HepG2 (cell line): ENCODE data around the gene BCAS2. TPM values are rescaled to one million over a fixed set of nuclear protein-coding genes. Genes with fewer than 3 reads are reported as not detected.

Experiments
- ATAC-seq: fragments of 200-7000 bp; cut with Tn5 transposase; 3 replicates; pipeline ENCODE4 v1.9.1; 2020; ENCODE audit warnings: mild to moderate bottlenecking, moderate library complexity
- BruUV-seq: library from RNA; stranded (reverse); fragments of 400-500 nt; replicated peaks from 2 replicates; lab custom pipeline; 2021; lab: Mats Ljungman, UMichigan
- CTCF ChIA-PET: fragments of 300-600 bp; formaldehyde crosslinking; extraction: SDS; loops from one replicate; lab custom pipeline; 2021; ENCODE audit warnings: low total read pairs, inconsistent platforms, low intra/inter-chr PET ratio; lab: Yijun Ruan, JAX
- POLR2A ChIA-PET: fragments of 350-600 bp; sonication (Branson Sonifier 250); formaldehyde crosslinking; loops from one replicate; lab custom pipeline; 2020; ENCODE audit warnings: antibody characterized with exemption, inconsistent platforms; lab: Yijun Ruan, JAX
- DNase-seq: peaks from one replicate; pipeline ENCODE4 v3.0.0-alpha.2; 2015; ENCODE audit warnings: low spot score
- FAIRE-seq: peaks from 3 replicates; lab custom pipeline; 2011; peaks lifted over from hg19 to GRCh38; lab: Jason Lieb, UNC
- H2AFZ ChIP-seq: one replicate; pipeline ENCODE4 v1.6.1; 2011; ENCODE audit warnings: low read length, inconsistent platforms
- H3K27ac ChIP-seq: fragments of 300-600 bp; 3 replicates; pipeline ENCODE4 v1.8.0; 2011; ENCODE audit warnings: mixed run types, mild to moderate bottlenecking, mixed read lengths, low read length, inconsistent platforms; ENCODE audit not compliant: insufficient read depth; ENCODE audit errors: extremely low read length
- H3K27me3 ChIP-seq, 2 experiments: fragments of 200-600 bp in 1 of 2; 2 replicates in 1 of 2; 3 replicates in 1 of 2; pipeline versions ENCODE4 v1.6.0 to v1.8.0; 2011; ENCODE audit warnings: low read length in 2 of 2, mild to moderate bottlenecking in 2 of 2, moderate library complexity in 2 of 2, inconsistent platforms in 1 of 2; ENCODE audit not compliant: insufficient read depth in 2 of 2, control insufficient read depth in 1 of 2
- H3K36me3 ChIP-seq, 2 experiments: fragments of 200-600 bp in 1 of 2; replicated peaks in 1 of 2; 2 replicates in 1 of 2; 3 replicates in 1 of 2; pipeline versions ENCODE4 v1.5.1 to v1.8.0; 2011; ENCODE audit warnings: low read length in 2 of 2, inconsistent platforms in 1 of 2; ENCODE audit not compliant: insufficient read depth in 2 of 2, control insufficient read depth in 1 of 2
- H3K4me1 ChIP-seq: 2 replicates; pipeline ENCODE4 v1.5.1; 2012; ENCODE audit warnings: low read length, inconsistent platforms; ENCODE audit not compliant: insufficient read depth
- H3K4me2 ChIP-seq: 2 replicates; pipeline ENCODE4 v1.6.0; 2011; ENCODE audit warnings: low read depth, low read length, inconsistent platforms
- H3K4me3 ChIP-seq, 3 experiments: fragments of 200-600 bp in 1 of 3; sonication (generic), shearing (Covaris generic) in 1 of 3; replicated peaks in 1 of 3; 2 replicates each; pipeline ENCODE4 v1.5.1; 2011 to 2016; ENCODE audit warnings: low read length in 3 of 3, inconsistent platforms in 2 of 3, low read depth in 2 of 3, mild to moderate bottlenecking in 2 of 3, control low read depth in 1 of 3, mixed read lengths in 1 of 3; ENCODE audit not compliant: insufficient read depth in 1 of 3
- H3K79me2 ChIP-seq: one replicate; pipeline ENCODE4 v1.6.1; 2011; ENCODE audit warnings: low read length, inconsistent platforms; ENCODE audit not compliant: insufficient read depth
- H3K9ac ChIP-seq: 2 replicates; pipeline ENCODE4 v1.6.0; 2011; ENCODE audit warnings: mild to moderate bottlenecking, low read depth, low read length, inconsistent platforms; ENCODE audit not compliant: insufficient read depth
- H3K9me3 ChIP-seq: 2 replicates; pipeline ENCODE4 v1.5.1; 2012; ENCODE audit warnings: mild to moderate bottlenecking, low read length
- H4K20me1 ChIP-seq: 2 replicates; pipeline ENCODE4 v1.6.0; 2011; ENCODE audit warnings: inconsistent platforms, mild to moderate bottlenecking, low read length, moderate library complexity; ENCODE audit not compliant: insufficient read depth
- BCL3 ChIP-seq: sonication (generic); formaldehyde crosslinking; IDR thresholded peaks from 2 replicates; pipeline ENCODE4 v1.5.1; 2020; ENCODE audit warnings: mild to moderate bottlenecking, missing genetic modification reagents, moderate library complexity
- DNMT1 ChIP-seq: sonication (generic); formaldehyde crosslinking; IDR thresholded peaks from 2 replicates; pipeline ENCODE4 v1.5.1; 2020; ENCODE audit warnings: mild to moderate bottlenecking, missing genetic modification reagents
- HNF4A ChIP-seq: sonication (generic); formaldehyde crosslinking; IDR thresholded peaks from 2 replicates; pipeline ENCODE4 v1.4.0; 2020; ENCODE audit warnings: missing genetic modification reagents
- KLF15 ChIP-seq: sonication (generic); formaldehyde crosslinking; IDR thresholded peaks from 2 replicates; pipeline ENCODE4 v1.8.1; 2023; ENCODE audit warnings: borderline replicate concordance, mild to moderate bottlenecking, inconsistent platforms, missing genetic modification reagents, mixed read lengths
- KLF6 ChIP-seq: IDR thresholded peaks from 2 replicates; pipeline ENCODE4 v1.8.0; 2016; ENCODE audit warnings: missing biosample characterization, missing genetic modification reagents
- NR2F1 ChIP-seq, 2 experiments: fragments of 450-650 bp in 1 of 2; formaldehyde crosslinking in 1 of 2; IDR thresholded peaks; 2 replicates each; pipeline versions ENCODE4 v1.5.0 to v1.6.1; 2016 to 2020; ENCODE audit warnings: mild to moderate bottlenecking in 1 of 2, missing compliant biosample characterization in 1 of 2, missing genetic modification reagents in 1 of 2, moderate library complexity in 1 of 2
- PBX2 ChIP-seq: IDR thresholded peaks from 2 replicates; pipeline ENCODE4 v1.6.1; 2016; ENCODE audit warnings: control low read depth
- RELA ChIP-seq: sonication (generic); formaldehyde crosslinking; IDR thresholded peaks from 2 replicates; pipeline ENCODE4 v1.4.0; 2020; ENCODE audit warnings: missing genetic modification reagents
- TBL1XR1 ChIP-seq: fragments of 150-350 bp; IDR thresholded peaks from 2 replicates; pipeline ENCODE4 v1.6.1; 2014; ENCODE audit warnings: borderline replicate concordance, low read length; ENCODE audit not compliant: partially characterized antibody
- TFAP4 ChIP-seq: sonication (generic); IDR thresholded peaks from 2 replicates; pipeline ENCODE4 v1.6.1; 2016; ENCODE audit warnings: low read depth, borderline replicate concordance
- THAP11 ChIP-seq: IDR thresholded peaks from 2 replicates; pipeline ENCODE4 v1.6.1; 2016; ENCODE audit warnings: missing biosample characterization, missing genetic modification reagents
- USF2 ChIP-seq, 2 experiments: sonication (generic) in 1 of 2; formaldehyde crosslinking in 1 of 2; IDR thresholded peaks; 2 replicates each; pipeline versions ENCODE4 v1.5.1 to v1.6.1; 2011 to 2020; ENCODE audit warnings: borderline replicate concordance in 1 of 2, low read depth in 1 of 2, low read length in 1 of 2, mild to moderate bottlenecking in 1 of 2, missing genetic modification reagents in 1 of 2, moderate library complexity in 1 of 2
- ZBTB3 ChIP-seq: sonication (generic); formaldehyde crosslinking; IDR thresholded peaks from 2 replicates; pipeline ENCODE4 v1.4.0; 2020; ENCODE audit warnings: low read depth, mild to moderate bottlenecking, moderate library complexity, missing genetic modification reagents, borderline replicate concordance
- ZFP41 ChIP-seq: sonication (generic); formaldehyde crosslinking; IDR thresholded peaks from 2 replicates; pipeline ENCODE4 v1.4.0; 2020; ENCODE audit warnings: mild to moderate bottlenecking, missing genetic modification reagents, borderline replicate concordance
- ZNF503 ChIP-seq: sonication (generic); formaldehyde crosslinking; IDR thresholded peaks from 2 replicates; pipeline ENCODE4 v1.4.0; 2020; ENCODE audit warnings: missing genetic modification reagents
- ZNF790 ChIP-seq: sonication (generic); formaldehyde crosslinking; IDR thresholded peaks from 2 replicates; pipeline ENCODE4 v1.8.0; 2022; ENCODE audit warnings: missing genetic modification reagents, mild to moderate bottlenecking, borderline replicate concordance
- ZNF878 ChIP-seq: sonication (generic); formaldehyde crosslinking; IDR thresholded peaks from 2 replicates; pipeline ENCODE4 v1.8.1; 2023; ENCODE audit warnings: mild to moderate bottlenecking, missing genetic modification reagents, moderate library complexity
- ZNF879 ChIP-seq: sonication (generic); formaldehyde crosslinking; IDR thresholded peaks from 2 replicates; pipeline ENCODE4 v1.8.1; 2023; ENCODE audit warnings: missing genetic modification reagents
- in situ Hi-C: cut with HindIII; loops from 2 replicates; pipeline ENCODE4 v1.10.0; 2017; ENCODE audit warnings: low pct_unique_long_range_greater_than_20kb; ENCODE audit not compliant: extremely low pct_ligation_motif_present
- intact Hi-C: fragments of 100-400 bp; cut with micrococcal nuclease; formaldehyde crosslinking; loops from one replicate; pipeline ENCODE4 v1.10.0; 2022; ENCODE audit not compliant: unreplicated experiment
- polyA plus RNA-seq, 8 experiments: library from polyadenylated mRNA; depleted of rRNA in 3 of 8; stranded (reverse) in 7 of 8; unstranded in 1 of 8; fragments of >200 nt; fragmentation: Illumina TruSeq in 4 of 8; extraction: Trizol in 4 of 8; gene quantifications; 2 replicates each; pipeline versions ENCODE4 v1.2.1 to v1.2.3, GENCODE V29; 2011 to 2016; ENCODE audit warnings: low read depth in 4 of 8, missing spikeins in 1 of 8, mixed read lengths in 1 of 8; ENCODE audit not compliant: insufficient read depth in 1 of 8
- total RNA-seq, 5 experiments: library from RNA; depleted of rRNA; stranded (reverse); fragments of >200 nt; fragmentation: Illumina TruSeq; extraction: Trizol; gene quantifications; 2 replicates each; pipeline ENCODE4 v1.2.3, GENCODE V29; 2016; ENCODE audit warnings: low read depth in 1 of 5

The BCAS2 gene
- total and polyA plus RNA-seq, 2 of the 13 experiments (the other 11 are each of a cell fraction or from before 2014, with no cell fraction given) = 18.0 to 47.4 TPM

GRCh38 chr1:114524944-114525343 lies 56.5 kb downstream of the BCAS2 start:
- POLR2A ChIA-PET = no interaction called here
- TF ChIP-seq ZNF503 (CRISPR knock-in tag) (no peak), HNF4A (CRISPR knock-in tag) (no peak), ZBTB3 (CRISPR knock-in tag) (no peak), ZFP41 (CRISPR knock-in tag) (no peak), TBL1XR1 (no peak), KLF15 (CRISPR knock-in tag) (no peak), THAP11 (peak; percentile 96), BCL3 (CRISPR knock-in tag) (no peak), ZNF790 (CRISPR knock-in tag) (no peak), DNMT1 (CRISPR knock-in tag) (no peak), ZNF879 (CRISPR knock-in tag) (no peak), ZNF878 (CRISPR knock-in tag) (no peak), TFAP4 (no peak), KLF6 (CRISPR knock-in tag) (no peak), USF2 (IDR thresholded peaks at IDR 0.05; ENCODE audit: low read depth, low read length) (peak; percentile 54), USF2 (CRISPR knock-in tag; IDR thresholded peaks at IDR 0.05; ENCODE audit: borderline replicate concordance) (peak; percentile 78; the same call in 1 of the 2 replicates), NR2F1 (CRISPR knock-in tag; IDR thresholded peaks at IDR 0.05) (no peak), PBX2 (no peak), RELA (CRISPR knock-in tag) (no peak)

More at GRCh38 chr1:114524944-114525343, 56.5 kb downstream of the BCAS2 start:
- in situ Hi-C loops (no loop called here), intact Hi-C loops (no loop called here)
- Histone ChIP-seq H3K4me3 (no peak overlapping the region), H3K9me3 (no peaks in the 10 kb centered on the region), H3K4me1 (no peaks in the 10 kb centered on the region), H3K27me3 (0 out of 5 replicates have a peak, but pooled peaks cover 0 to 3% of the 10 kb centered on the region in 2 experiments), H3K79me2 (no peaks in the 10 kb centered on the region), H3K9ac (no peak overlapping the region), H4K20me1 (no peaks in the 10 kb centered on the region), H2AFZ (no peak overlapping the region), H3K4me2 (no peak overlapping the region), H3K27ac (no peak overlapping the region), H3K36me3 (no peaks in the 10 kb centered on the region)
- no peak for FAIRE-seq
- ATAC-seq = no peak
- CTCF ChIA-PET = no interaction called here
- BruUV-seq = no TSS peak
- no peak for DNase-seq
